ENCODE measurements around the gene BCL6. TPM values are rescaled to one million over a fixed set of nuclear protein-coding genes. Genes with fewer than 3 reads are reported as not detected.

Gene BCL6
- total RNA-seq, 2 experiments from 2014 or later, result 76.6 to 79.6 TPM

DNA sequence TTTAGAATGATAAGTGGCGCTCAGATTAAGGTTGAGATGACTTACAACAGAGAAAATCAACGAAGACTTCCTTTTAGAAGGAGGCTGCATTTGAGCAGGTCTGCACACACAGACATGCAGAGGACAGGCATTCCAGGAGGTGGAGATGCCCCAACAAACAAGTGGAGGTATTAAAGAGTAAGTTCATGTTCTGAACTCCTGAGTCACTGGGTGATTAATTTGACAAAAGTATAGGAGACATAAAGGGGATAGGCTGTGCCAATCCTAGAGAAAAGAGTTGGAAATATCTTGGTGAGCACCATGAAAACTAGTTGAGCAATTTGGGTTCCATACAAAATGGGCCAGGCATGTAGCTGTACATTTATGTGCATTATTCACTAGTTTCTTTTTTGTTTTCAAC lies 33.5 kb upstream of the BCL6 start:
- ChIA-PET POLR2A (no interaction called here), CTCF (no interaction called here)
- H3K36me3 Mint-ChIP-seq (ENCODE audit: low read depth), result no peaks in the 10 kb centered on the region
- Histone ChIP-seq H3K27ac (ENCODE audit: low read depth in 1 of 2, low read length in 2 of 2) (no peak overlapping the region), H3K4me1 (ENCODE audit: insufficient read depth, low read length) (peaks cover 23% of the 10 kb centered on the region), H3K36me3 (ENCODE audit: insufficient read depth, low read length) (no peaks in the 10 kb centered on the region), H3K27me3 (ENCODE audit: control insufficient read depth in 1 of 2, insufficient read depth in 2 of 2, low read length in 2 of 2) (no peaks in the 10 kb centered on the region), H3K9me3 (ENCODE audit: control insufficient read depth in 1 of 2, insufficient read depth in 1 of 2, low read length in 2 of 2) (no peaks in the 10 kb centered on the region), H3K4me3 (ENCODE audit: low read length) (no peak overlapping the region)
- no peak for ATAC-seq (ENCODE audit: poor library complexity)
- H3K4me3 Mint-ChIP-seq, result no peak overlapping the region
- H3K9me3 Mint-ChIP-seq, result no peaks in the 10 kb centered on the region
- intact Hi-C loops (cut with DNase I, micrococcal nuclease), result no loop called here
- peaks cover 23% of the 10 kb centered on the region for H3K4me1 Mint-ChIP-seq (ENCODE audit: low read depth)
- H3K27ac Mint-ChIP-seq, result no peak overlapping the region
- no peaks in the 10 kb centered on the region for H3K27me3 Mint-ChIP-seq
- DNase-seq, result no peak
- TF ChIP-seq, protein P1, sequence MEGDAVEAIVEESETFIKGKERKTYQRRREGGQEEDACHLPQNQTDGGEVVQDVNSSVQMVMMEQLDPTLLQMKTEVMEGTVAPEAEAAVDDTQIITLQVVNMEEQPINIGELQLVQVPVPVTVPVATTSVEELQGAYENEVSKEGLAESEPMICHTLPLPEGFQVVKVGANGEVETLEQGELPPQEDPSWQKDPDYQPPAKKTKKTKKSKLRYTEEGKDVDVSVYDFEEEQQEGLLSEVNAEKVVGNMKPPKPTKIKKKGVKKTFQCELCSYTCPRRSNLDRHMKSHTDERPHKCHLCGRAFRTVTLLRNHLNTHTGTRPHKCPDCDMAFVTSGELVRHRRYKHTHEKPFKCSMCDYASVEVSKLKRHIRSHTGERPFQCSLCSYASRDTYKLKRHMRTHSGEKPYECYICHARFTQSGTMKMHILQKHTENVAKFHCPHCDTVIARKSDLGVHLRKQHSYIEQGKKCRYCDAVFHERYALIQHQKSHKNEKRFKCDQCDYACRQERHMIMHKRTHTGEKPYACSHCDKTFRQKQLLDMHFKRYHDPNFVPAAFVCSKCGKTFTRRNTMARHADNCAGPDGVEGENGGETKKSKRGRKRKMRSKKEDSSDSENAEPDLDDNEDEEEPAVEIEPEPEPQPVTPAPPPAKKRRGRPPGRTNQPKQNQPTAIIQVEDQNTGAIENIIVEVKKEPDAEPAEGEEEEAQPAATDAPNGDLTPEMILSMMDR (IDR thresholded peaks at IDR 0.05), result no peak

DNA sequence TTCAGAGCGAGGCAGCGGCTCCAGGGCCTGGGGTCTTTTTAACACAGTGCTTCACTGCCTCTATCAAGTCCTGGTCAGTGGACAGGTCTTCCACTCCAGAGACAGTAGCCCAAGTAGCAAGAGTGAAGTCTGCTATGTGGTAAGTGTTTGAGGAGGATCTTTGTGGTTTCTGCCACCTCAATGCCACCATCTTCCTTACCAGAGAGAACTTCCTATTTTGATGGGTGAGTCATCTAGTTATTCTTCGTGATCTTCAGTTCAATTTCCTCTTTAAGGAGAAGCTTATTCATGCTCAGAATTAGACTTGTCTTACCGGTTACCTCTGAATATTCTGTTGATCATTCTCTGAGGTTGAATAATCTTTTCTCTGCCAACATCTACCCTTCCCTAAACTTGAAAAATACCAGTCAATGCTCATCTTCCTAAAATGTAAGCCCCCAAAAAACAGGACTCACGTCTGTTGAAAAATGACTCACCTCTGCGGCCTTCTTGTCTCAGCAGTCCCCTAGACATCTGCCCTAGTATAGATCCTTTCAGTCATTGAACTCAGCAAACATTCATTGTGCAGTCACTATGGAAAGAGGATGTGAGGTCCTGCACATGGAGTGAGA lies 32.2 kb upstream of the BCL6 start:
- Histone ChIP-seq H3K36me3 (ENCODE audit: insufficient read depth, low read length) (no peaks in the 10 kb centered on the region), H3K4me1 (ENCODE audit: insufficient read depth, low read length) (peaks cover 26% of the 10 kb centered on the region), H3K9me3 (ENCODE audit: control insufficient read depth in 1 of 2, insufficient read depth in 1 of 2, low read length in 2 of 2) (no peaks in the 10 kb centered on the region), H3K27ac (ENCODE audit: low read depth in 1 of 2, low read length in 2 of 2) (peak overlapping the region in 1 of 2 donors; percentile 31), H3K27me3 (ENCODE audit: control insufficient read depth in 1 of 2, insufficient read depth in 2 of 2, low read length in 2 of 2) (no peaks in the 10 kb centered on the region), H3K4me3 (ENCODE audit: low read length) (no peak overlapping the region)
- no peaks in the 10 kb centered on the region for H3K27me3 Mint-ChIP-seq
- intact Hi-C loops (cut with DNase I, micrococcal nuclease), result loop anchor here in 1 of 2 experiments (2.0 kb wide), 1 partner anchor 29 kb away; no protein-coding TSS in a partner anchor
- DNase-seq (peak in 7 of 14 experiments; percentile 14 to 86 (median 43)), ATAC-seq (ENCODE audit: poor library complexity) (peak; percentile 87)
- peaks cover 26% of the 10 kb centered on the region for H3K4me1 Mint-ChIP-seq (ENCODE audit: low read depth)
- peak overlapping the region; percentile 72 for H3K27ac Mint-ChIP-seq
- H3K4me3 Mint-ChIP-seq, result peak overlapping the region; percentile 9
- H3K36me3 Mint-ChIP-seq (ENCODE audit: low read depth), result no peaks in the 10 kb centered on the region
- TF ChIP-seq, protein P1 (IDR thresholded peaks at IDR 0.05), result no peak
- H3K9me3 Mint-ChIP-seq, result no peaks in the 10 kb centered on the region
- POLR2A ChIA-PET, result interaction anchor here (0.6 to 1.0 kb wide), 3 partner anchors 11 to 534 kb away, joined by 3 to 8 read pairs (median 3); partner anchors contain the start of gene BCL6
- CTCF ChIA-PET, result interaction anchor here (0.8 to 1.5 kb wide), 3 partner anchors 30 to 39 kb away, joined by 3 to 4 read pairs (median 4); no protein-coding TSS in a partner anchor

DNA sequence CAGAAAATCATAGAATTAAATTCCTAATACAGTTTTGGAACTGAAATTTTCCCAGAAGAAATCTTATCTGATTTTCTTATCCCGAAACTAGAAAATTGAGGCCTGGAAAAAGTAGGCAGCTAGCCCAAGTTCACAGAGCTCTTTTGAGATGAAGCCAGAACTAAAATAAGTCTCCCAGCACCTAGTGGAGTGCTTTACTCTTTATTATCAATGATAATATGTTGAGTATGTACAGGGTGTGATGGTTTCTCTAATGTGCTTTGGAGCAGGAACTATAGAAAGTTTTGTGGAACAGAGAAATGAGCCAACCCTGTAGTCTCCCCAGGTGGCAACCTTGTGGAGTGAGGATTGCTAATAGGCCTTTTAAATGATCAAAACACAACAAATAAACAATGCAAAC lies 30.3 kb upstream of the BCL6 start:
- peaks cover 26% of the 10 kb centered on the region for H3K4me1 ChIP-seq (ENCODE audit: insufficient read depth, low read length)
- Mint-ChIP-seq H3K27ac (no peak overlapping the region), H3K27me3 (no peaks in the 10 kb centered on the region), H3K9me3 (no peaks in the 10 kb centered on the region), H3K4me1 (ENCODE audit: low read depth) (peaks cover 28% of the 10 kb centered on the region), H3K4me3 (no peak overlapping the region), H3K36me3 (ENCODE audit: low read depth) (no peaks in the 10 kb centered on the region)
- H3K36me3 ChIP-seq (ENCODE audit: insufficient read depth, low read length), result no peaks in the 10 kb centered on the region
- ChIA-PET POLR2A (no interaction called here), CTCF (interaction anchor here (0.9 kb wide), 1 partner anchor 35 kb away, joined by 6 read pairs; no protein-coding TSS in a partner anchor)
- H3K4me3 ChIP-seq (ENCODE audit: low read length), result no peak overlapping the region
- no peaks in the 10 kb centered on the region for H3K9me3 ChIP-seq (ENCODE audit: control insufficient read depth in 1 of 2, insufficient read depth in 1 of 2, low read length in 2 of 2)
- TF ChIP-seq, protein P1 (IDR thresholded peaks at IDR 0.05), result no peak
- no peak overlapping the region for H3K27ac ChIP-seq (ENCODE audit: low read depth in 1 of 2, low read length in 2 of 2)
- H3K27me3 ChIP-seq (ENCODE audit: control insufficient read depth in 1 of 2, insufficient read depth in 2 of 2, low read length in 2 of 2), result no peaks in the 10 kb centered on the region
- intact Hi-C loops (cut with DNase I, micrococcal nuclease), result no loop called here
- DNase-seq (no peak), ATAC-seq (ENCODE audit: poor library complexity) (no peak)
